ENCODE measurements around the gene EEFSEC.

Gene EEFSEC

GRCh38 chr3:128419311-128419710, 266.0 kb downstream of the EEFSEC start:
- H3K4me3 ChIP-seq (ENCODE audit: low read depth, low read length): no peak overlapping the region
- H2AFZ ChIP-seq (ENCODE audit: low read length, unreplicated experiment): no peak overlapping the region
- H3K79me2 ChIP-seq (ENCODE audit: control insufficient read depth, insufficient read depth, low read length, unreplicated experiment): no peaks in the 10 kb centered on the region
- no peaks in the 10 kb centered on the region for H3K27me3 ChIP-seq (ENCODE audit: insufficient read depth, low read length)
- H3K27ac ChIP-seq (ENCODE audit: low read depth, low read length): no peak overlapping the region
- no peaks in the 10 kb centered on the region for H3K36me3 ChIP-seq (ENCODE audit: insufficient read depth, low read length)
- peaks cover 10% of the 10 kb centered on the region for H3K4me1 ChIP-seq (ENCODE audit: control insufficient read depth, insufficient read depth, low read length, unreplicated experiment)

- H3K4me1 ChIP-seq (ENCODE audit: control insufficient read depth, insufficient read depth, low read length, unreplicated experiment): peaks cover 14% of the 10 kb centered on the region
- H3K36me3 ChIP-seq (ENCODE audit: insufficient read depth, low read length): no peaks in the 10 kb centered on the region
- H3K27ac ChIP-seq (ENCODE audit: low read depth, low read length): no peak overlapping the region
- no peaks in the 10 kb centered on the region for H3K79me2 ChIP-seq (ENCODE audit: control insufficient read depth, insufficient read depth, low read length, unreplicated experiment)
- H2AFZ ChIP-seq (ENCODE audit: low read length, unreplicated experiment): no peak overlapping the region
- no peak overlapping the region for H3K4me3 ChIP-seq (ENCODE audit: low read depth, low read length)
- no peaks in the 10 kb centered on the region for H3K27me3 ChIP-seq (ENCODE audit: insufficient read depth, low read length)
These were observed 267.0 kb downstream of the EEFSEC start for GRCh38 chr3:128420289-128420688.

- H3K27ac ChIP-seq (ENCODE audit: low read depth, low read length): no peak overlapping the region
These were observed 267.6 kb downstream of the EEFSEC start for GRCh38 chr3:128420720-128421438.

GRCh38 chr3:128421439-128421836, 268.2 kb downstream of the EEFSEC start:
- peaks cover 12% of the 10 kb centered on the region for H3K4me1 ChIP-seq (ENCODE audit: control insufficient read depth, insufficient read depth, low read length, unreplicated experiment)
- no peak overlapping the region for H3K27ac ChIP-seq (ENCODE audit: low read depth, low read length)
- no peaks in the 10 kb centered on the region for H3K36me3 ChIP-seq (ENCODE audit: insufficient read depth, low read length)
- no peak overlapping the region for H3K4me3 ChIP-seq (ENCODE audit: low read depth, low read length)
- H3K79me2 ChIP-seq (ENCODE audit: control insufficient read depth, insufficient read depth, low read length, unreplicated experiment): no peaks in the 10 kb centered on the region
- no peak overlapping the region for H2AFZ ChIP-seq (ENCODE audit: low read length, unreplicated experiment)
- H3K27me3 ChIP-seq (ENCODE audit: insufficient read depth, low read length): no peaks in the 10 kb centered on the region

More at GRCh38 chr3:128420720-128421438, 267.6 kb downstream of the EEFSEC start:
- Histone ChIP-seq H3K4me3 (ENCODE audit: low read depth, low read length) (no peak overlapping the region), H2AFZ (ENCODE audit: low read length, unreplicated experiment) (no peak overlapping the region), H3K79me2 (ENCODE audit: control insufficient read depth, insufficient read depth, low read length, unreplicated experiment) (no peaks in the 10 kb centered on the region), H3K36me3 (ENCODE audit: insufficient read depth, low read length) (no peaks in the 10 kb centered on the region), H3K4me1 (ENCODE audit: control insufficient read depth, insufficient read depth, low read length, unreplicated experiment) (peaks cover 14% of the 10 kb centered on the region), H3K27me3 (ENCODE audit: insufficient read depth, low read length) (no peaks in the 10 kb centered on the region)

- Histone ChIP-seq H3K4me1 (ENCODE audit: control insufficient read depth, insufficient read depth, low read length, unreplicated experiment) (peaks cover 6% of the 10 kb centered on the region), H3K27ac (ENCODE audit: low read depth, low read length) (no peak overlapping the region), H3K36me3 (ENCODE audit: insufficient read depth, low read length) (no peaks in the 10 kb centered on the region), H2AFZ (ENCODE audit: low read length, unreplicated experiment) (no peak overlapping the region), H3K27me3 (ENCODE audit: insufficient read depth, low read length) (no peaks in the 10 kb centered on the region), H3K4me3 (ENCODE audit: low read depth, low read length) (no peak overlapping the region), H3K79me2 (ENCODE audit: control insufficient read depth, insufficient read depth, low read length, unreplicated experiment) (no peaks in the 10 kb centered on the region)
These were observed 268.7 kb downstream of the EEFSEC start for GRCh38 chr3:128421966-128422365.

- H3K4me3 ChIP-seq (ENCODE audit: low read depth, low read length): no peak overlapping the region
- no peak overlapping the region for H3K27ac ChIP-seq (ENCODE audit: low read depth, low read length)
- H3K27me3 ChIP-seq (ENCODE audit: insufficient read depth, low read length): no peaks in the 10 kb centered on the region
- no peaks in the 10 kb centered on the region for H3K36me3 ChIP-seq (ENCODE audit: insufficient read depth, low read length)
- H3K79me2 ChIP-seq (ENCODE audit: control insufficient read depth, insufficient read depth, low read length, unreplicated experiment): no peaks in the 10 kb centered on the region
- peaks cover 4% of the 10 kb centered on the region for H3K4me1 ChIP-seq (ENCODE audit: control insufficient read depth, insufficient read depth, low read length, unreplicated experiment)
- no peak overlapping the region for H2AFZ ChIP-seq (ENCODE audit: low read length, unreplicated experiment)
These were observed 269.7 kb downstream of the EEFSEC start for GRCh38 chr3:128422762-128423524.

- no peak overlapping the region for H3K27ac ChIP-seq (ENCODE audit: low read depth, low read length)
These were observed 270.4 kb downstream of the EEFSEC start for GRCh38 chr3:128423525-128424147.

GRCh38 chr3:128424508-128425069, 271.3 kb downstream of the EEFSEC start:
- no peak overlapping the region for H3K27ac ChIP-seq (ENCODE audit: low read depth, low read length)
- H3K4me3 ChIP-seq (ENCODE audit: low read depth, low read length): no peak overlapping the region
- H3K36me3 ChIP-seq (ENCODE audit: insufficient read depth, low read length): no peaks in the 10 kb centered on the region
- H3K27me3 ChIP-seq (ENCODE audit: insufficient read depth, low read length): no peaks in the 10 kb centered on the region
- H2AFZ ChIP-seq (ENCODE audit: low read length, unreplicated experiment): no peak overlapping the region
- H3K79me2 ChIP-seq (ENCODE audit: control insufficient read depth, insufficient read depth, low read length, unreplicated experiment): no peaks in the 10 kb centered on the region
- H3K4me1 ChIP-seq (ENCODE audit: control insufficient read depth, insufficient read depth, low read length, unreplicated experiment): peaks cover 4% of the 10 kb centered on the region

More at GRCh38 chr3:128423525-128424147, 270.4 kb downstream of the EEFSEC start:
- H3K36me3 ChIP-seq (ENCODE audit: insufficient read depth, low read length): no peaks in the 10 kb centered on the region
- no peaks in the 10 kb centered on the region for H3K79me2 ChIP-seq (ENCODE audit: control insufficient read depth, insufficient read depth, low read length, unreplicated experiment)
- no peaks in the 10 kb centered on the region for H3K27me3 ChIP-seq (ENCODE audit: insufficient read depth, low read length)
- H3K4me3 ChIP-seq (ENCODE audit: low read depth, low read length): no peak overlapping the region
- H3K4me1 ChIP-seq (ENCODE audit: control insufficient read depth, insufficient read depth, low read length, unreplicated experiment): peaks cover 4% of the 10 kb centered on the region
- H2AFZ ChIP-seq (ENCODE audit: low read length, unreplicated experiment): no peak overlapping the region

GRCh38 chr3:128425142-128425845, 272.0 kb downstream of the EEFSEC start:
- Histone ChIP-seq H3K79me2 (ENCODE audit: control insufficient read depth, insufficient read depth, low read length, unreplicated experiment) (no peaks in the 10 kb centered on the region), H3K4me3 (ENCODE audit: low read depth, low read length) (no peak overlapping the region), H3K27me3 (ENCODE audit: insufficient read depth, low read length) (no peaks in the 10 kb centered on the region), H3K4me1 (ENCODE audit: control insufficient read depth, insufficient read depth, low read length, unreplicated experiment) (peaks cover 4% of the 10 kb centered on the region), H2AFZ (ENCODE audit: low read length, unreplicated experiment) (no peak overlapping the region), H3K27ac (ENCODE audit: low read depth, low read length) (no peak overlapping the region), H3K36me3 (ENCODE audit: insufficient read depth, low read length) (no peaks in the 10 kb centered on the region)

- Histone ChIP-seq H3K27me3 (ENCODE audit: insufficient read depth, low read length) (no peaks in the 10 kb centered on the region), H2AFZ (ENCODE audit: low read length, unreplicated experiment) (no peak overlapping the region), H3K79me2 (ENCODE audit: control insufficient read depth, insufficient read depth, low read length, unreplicated experiment) (no peaks in the 10 kb centered on the region), H3K36me3 (ENCODE audit: insufficient read depth, low read length) (no peaks in the 10 kb centered on the region), H3K4me3 (ENCODE audit: low read depth, low read length) (no peak overlapping the region), H3K4me1 (ENCODE audit: control insufficient read depth, insufficient read depth, low read length, unreplicated experiment) (peaks cover 4% of the 10 kb centered on the region), H3K27ac (ENCODE audit: low read depth, low read length) (no peak overlapping the region)
These were observed 272.5 kb downstream of the EEFSEC start for GRCh38 chr3:128425846-128426127.

Data from ACC112 (cell line).